Parathyroid adenoma (tissue), 2 donors: ENCODE results near the gene JPH3.

Experiments
- H2AFZ ChIP-seq: fragments of 300-600 bp; sonication (generic); one replicate; pipeline ENCODE4 v1.7.0; 2017; ENCODE audit warnings: antibody characterized with exemption, mild to moderate bottlenecking
- H3K27ac ChIP-seq: fragments of 300-600 bp; sonication (generic); one replicate; pipeline ENCODE4 v1.7.0; 2017
- H3K27me3 ChIP-seq: fragments of 300-600 bp; sonication (generic); one replicate; pipeline ENCODE4 v1.7.0; 2017; ENCODE audit warnings: low read length; ENCODE audit not compliant: control insufficient read depth, insufficient read depth
- H3K36me3 ChIP-seq: fragments of 300-600 bp; sonication (generic); one replicate; pipeline ENCODE4 v1.7.0; 2017; ENCODE audit warnings: low read length; ENCODE audit not compliant: control insufficient read depth, insufficient read depth
- H3K4me1 ChIP-seq: fragments of 300-600 bp; sonication (generic); one replicate; pipeline ENCODE4 v1.7.0; 2017; ENCODE audit warnings: control low read depth
- H3K4me2 ChIP-seq: fragments of 300-600 bp; sonication (generic); one replicate; pipeline ENCODE4 v1.7.0; 2017; ENCODE audit warnings: low read length
- H3K4me3 ChIP-seq: fragments of 300-600 bp; sonication (generic); one replicate; pipeline ENCODE4 v1.7.0; 2017; ENCODE audit warnings: low read depth, low read length
- H3K79me2 ChIP-seq: fragments of 300-600 bp; sonication (generic); one replicate; pipeline ENCODE4 v1.7.0; 2017; ENCODE audit warnings: control low read depth
- H3K9ac ChIP-seq: fragments of 300-600 bp; sonication (generic); one replicate; pipeline ENCODE4 v1.7.0; 2017; ENCODE audit warnings: mild to moderate bottlenecking
- H3K9me3 ChIP-seq: fragments of 300-600 bp; sonication (generic); one replicate; pipeline ENCODE4 v1.7.0; 2017; ENCODE audit warnings: low read length; ENCODE audit not compliant: control insufficient read depth
- CTCF ChIP-seq: fragments of 300-600 bp; sonication (generic); IDR thresholded peaks from one replicate; pipeline ENCODE4 v1.7.0; 2017; ENCODE audit warnings: antibody characterized with exemption, mild to moderate bottlenecking
- donor health status: primary hyperparathyroidism.

Gene JPH3

DNA sequence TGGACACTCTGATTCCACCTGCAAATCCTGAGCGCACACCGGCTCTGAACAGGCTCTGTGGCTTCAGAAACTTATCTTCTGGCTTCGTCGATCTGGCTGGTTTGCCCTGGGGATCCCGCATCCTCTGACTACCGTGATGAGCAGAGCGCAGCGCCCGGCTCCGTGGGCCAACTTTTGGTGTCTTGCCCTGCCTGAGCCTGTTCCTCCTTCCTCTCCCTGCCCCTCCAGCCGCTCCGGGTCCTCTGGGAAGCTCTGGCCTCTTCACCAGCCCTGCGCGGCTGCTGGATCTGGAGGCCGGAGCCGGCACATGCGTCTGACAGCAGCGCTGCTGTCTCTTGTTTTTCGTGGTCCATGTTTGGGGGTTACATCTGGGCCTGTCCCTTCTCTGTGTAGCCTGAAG lies 65.6 kb downstream of the JPH3 start:
- Histone ChIP-seq H3K4me1 (no peaks in the 10 kb centered on the region), H3K27me3 (no peaks in the 10 kb centered on the region), H3K4me3 (no peak overlapping the region), H3K36me3 (no peaks in the 10 kb centered on the region), H3K4me2 (no peak overlapping the region), H3K9ac (no peak overlapping the region), H2AFZ (no peak overlapping the region), H3K27ac (no peak overlapping the region), H3K9me3 (no peaks in the 10 kb centered on the region), H3K79me2 (no peaks in the 10 kb centered on the region)
- TF ChIP-seq CTCF = no peak

- Histone ChIP-seq H2AFZ (no peak overlapping the region), H3K27ac (no peak overlapping the region), H3K9me3 (no peaks in the 10 kb centered on the region), H3K79me2 (no peaks in the 10 kb centered on the region), H3K4me2 (no peak overlapping the region), H3K4me1 (no peaks in the 10 kb centered on the region), H3K27me3 (no peaks in the 10 kb centered on the region), H3K36me3 (no peaks in the 10 kb centered on the region), H3K4me3 (no peak overlapping the region), H3K9ac (no peak overlapping the region)
- TF ChIP-seq CTCF = no peak
Measured at GRCh38 chr16:87669672-87670071, 67.4 kb downstream of the JPH3 start.

DNA sequence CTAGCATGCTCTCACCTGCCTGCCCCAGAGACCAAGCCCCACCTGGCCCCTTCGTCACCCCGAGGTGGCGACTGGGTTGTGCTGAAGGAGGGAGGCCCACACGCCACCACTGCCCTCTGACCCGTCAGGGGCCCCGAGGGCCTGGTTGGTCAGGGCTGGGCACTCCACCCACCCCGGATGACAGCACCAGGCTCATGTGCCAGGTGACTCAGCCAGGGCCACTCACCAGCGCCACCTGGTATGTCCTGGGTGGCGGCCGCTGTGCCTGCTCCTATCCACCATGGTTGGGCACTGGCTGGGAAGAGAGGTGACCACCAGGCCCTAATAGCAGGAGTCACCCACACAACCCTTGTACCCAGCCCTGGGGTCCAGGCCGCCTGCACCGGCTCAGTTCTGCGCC lies 68.9 kb downstream of the JPH3 start:
- H3K9ac ChIP-seq = no peak overlapping the region
- TF ChIP-seq CTCF = no peak
- no peaks in the 10 kb centered on the region for H3K9me3 ChIP-seq
- no peak overlapping the region for H3K4me2 ChIP-seq
- H3K4me3 ChIP-seq = no peak overlapping the region
- H3K27ac ChIP-seq = no peak overlapping the region
- no peaks in the 10 kb centered on the region for H3K79me2 ChIP-seq
- H3K36me3 ChIP-seq = no peaks in the 10 kb centered on the region
- no peak overlapping the region for H2AFZ ChIP-seq
- no peaks in the 10 kb centered on the region for H3K27me3 ChIP-seq
- H3K4me1 ChIP-seq = no peaks in the 10 kb centered on the region

DNA sequence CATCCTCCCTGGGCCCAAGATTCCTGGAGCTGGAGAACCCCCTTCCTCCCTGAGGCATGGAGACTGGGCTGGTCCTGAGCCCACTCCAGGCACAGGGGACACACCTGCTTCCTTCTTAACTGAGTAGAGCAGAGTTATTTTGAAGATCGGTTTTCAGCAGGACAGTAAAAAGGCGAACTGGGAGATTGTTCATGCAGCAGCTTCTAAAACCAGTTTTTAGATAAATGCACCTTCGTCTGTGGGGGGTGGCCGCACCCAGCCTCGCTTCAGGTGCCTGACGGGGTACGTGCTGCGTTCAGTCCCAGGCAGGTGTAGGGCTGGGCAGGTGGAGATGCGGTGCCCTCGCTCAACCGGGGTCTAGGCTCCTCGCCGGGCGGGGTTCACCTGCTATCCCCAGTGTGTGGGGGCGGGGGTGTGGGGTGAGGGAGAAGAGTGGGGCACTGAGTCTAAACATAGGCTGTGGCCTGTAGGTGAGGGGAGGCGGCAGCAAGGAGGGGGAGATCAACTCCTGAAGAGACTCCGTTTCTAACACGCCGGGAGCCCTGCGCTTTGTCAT lies 69.5 kb downstream of the JPH3 start:
- H3K27ac ChIP-seq = no peak overlapping the region
- no peak overlapping the region for H2AFZ ChIP-seq
- no peak overlapping the region for H3K4me2 ChIP-seq
- H3K9me3 ChIP-seq = no peaks in the 10 kb centered on the region
- H3K36me3 ChIP-seq = no peaks in the 10 kb centered on the region
- H3K79me2 ChIP-seq = no peaks in the 10 kb centered on the region
- H3K4me1 ChIP-seq = no peaks in the 10 kb centered on the region
- H3K9ac ChIP-seq = no peak overlapping the region
- H3K4me3 ChIP-seq = no peak overlapping the region
- H3K27me3 ChIP-seq = no peaks in the 10 kb centered on the region
- no peak for TF ChIP-seq CTCF

GRCh38 chr16:87674419-87674818 lies 72.1 kb downstream of the JPH3 start:
- no peak overlapping the region for H3K4me3 ChIP-seq
- H3K9me3 ChIP-seq = no peaks in the 10 kb centered on the region
- H3K27ac ChIP-seq = no peak overlapping the region

More at GRCh38 chr16:87674419-87674818, 72.1 kb downstream of the JPH3 start:
- no peaks in the 10 kb centered on the region for H3K4me1 ChIP-seq
- no peak overlapping the region for H2AFZ ChIP-seq
- H3K27me3 ChIP-seq = no peaks in the 10 kb centered on the region
- H3K79me2 ChIP-seq = no peaks in the 10 kb centered on the region
- H3K9ac ChIP-seq = no peak overlapping the region
- H3K4me2 ChIP-seq = no peak overlapping the region
- H3K36me3 ChIP-seq = no peaks in the 10 kb centered on the region
- TF ChIP-seq CTCF = no peak
